ENCODE results near the gene TNFAIP1. TPM values are rescaled to one million over a fixed set of nuclear protein-coding genes. Genes with fewer than 3 reads are reported as not detected.

The TNFAIP1 gene
- total RNA-seq, 4 donors from 2014 or later, result 23.7 to 43.8 (median 34.8) TPM

- Histone ChIP-seq H3K4me3 (no peak overlapping the region), H3K36me3 (peaks cover 28 to 87% (median 58%) of the 10 kb centered on the region in 4 donors), H3K4me1 (peaks cover 0 to 6% (median 5%) of the 10 kb centered on the region in 4 donors), H3K27ac (replicated peaks in 1 of 4) (no peak overlapping the region), H3K9me3 (no peaks in the 10 kb centered on the region), H3K27me3 (no peaks in the 10 kb centered on the region)
- TF ChIP-seq EP300 (IDR thresholded peaks at IDR 0.05) (no peak), POLR2AphosphoS5 (IDR thresholded peaks at IDR 0.05) (no peak)
- intact Hi-C loops (cut with DNase I), result no loop called here
- WGBS, result 95% methylated on average over 11 of the region's 11 CpGs
- no peak for DNase-seq (ENCODE audit: extremely low spot score)
Measured at GRCh38 chr17:28388106-28388505, 52.5 kb downstream of the TNFAIP1 start.

- TF ChIP-seq, protein P1, sequence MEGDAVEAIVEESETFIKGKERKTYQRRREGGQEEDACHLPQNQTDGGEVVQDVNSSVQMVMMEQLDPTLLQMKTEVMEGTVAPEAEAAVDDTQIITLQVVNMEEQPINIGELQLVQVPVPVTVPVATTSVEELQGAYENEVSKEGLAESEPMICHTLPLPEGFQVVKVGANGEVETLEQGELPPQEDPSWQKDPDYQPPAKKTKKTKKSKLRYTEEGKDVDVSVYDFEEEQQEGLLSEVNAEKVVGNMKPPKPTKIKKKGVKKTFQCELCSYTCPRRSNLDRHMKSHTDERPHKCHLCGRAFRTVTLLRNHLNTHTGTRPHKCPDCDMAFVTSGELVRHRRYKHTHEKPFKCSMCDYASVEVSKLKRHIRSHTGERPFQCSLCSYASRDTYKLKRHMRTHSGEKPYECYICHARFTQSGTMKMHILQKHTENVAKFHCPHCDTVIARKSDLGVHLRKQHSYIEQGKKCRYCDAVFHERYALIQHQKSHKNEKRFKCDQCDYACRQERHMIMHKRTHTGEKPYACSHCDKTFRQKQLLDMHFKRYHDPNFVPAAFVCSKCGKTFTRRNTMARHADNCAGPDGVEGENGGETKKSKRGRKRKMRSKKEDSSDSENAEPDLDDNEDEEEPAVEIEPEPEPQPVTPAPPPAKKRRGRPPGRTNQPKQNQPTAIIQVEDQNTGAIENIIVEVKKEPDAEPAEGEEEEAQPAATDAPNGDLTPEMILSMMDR (IDR thresholded peaks at IDR 0.05), result no peak
- TF ChIP-seq POLR2AphosphoS5 (IDR thresholded peaks at IDR 0.05) (no peak), POLR2A (IDR thresholded peaks at IDR 0.05; ENCODE audit: low read depth) (no peak), EP300 (IDR thresholded peaks at IDR 0.05) (no peak)
- Histone ChIP-seq H3K9me3 (no peaks in the 10 kb centered on the region), H3K4me1 (peaks cover 0 to 2% (median 0%) of the 10 kb centered on the region in 4 donors), H3K27ac (replicated peaks in 1 of 4) (no peak overlapping the region), H3K4me3 (no peak overlapping the region), H3K36me3 (peaks cover 25 to 98% (median 61%) of the 10 kb centered on the region in 4 donors), H3K27me3 (no peaks in the 10 kb centered on the region)
- intact Hi-C loops (cut with DNase I), result no loop called here
- DNase-seq (ENCODE audit: extremely low spot score), result no peak
- WGBS, result 86% methylated on average over 1 of the region's 1 CpG
Measured at GRCh38 chr17:28390141-28390540, 54.6 kb downstream of the TNFAIP1 start.

DNA sequence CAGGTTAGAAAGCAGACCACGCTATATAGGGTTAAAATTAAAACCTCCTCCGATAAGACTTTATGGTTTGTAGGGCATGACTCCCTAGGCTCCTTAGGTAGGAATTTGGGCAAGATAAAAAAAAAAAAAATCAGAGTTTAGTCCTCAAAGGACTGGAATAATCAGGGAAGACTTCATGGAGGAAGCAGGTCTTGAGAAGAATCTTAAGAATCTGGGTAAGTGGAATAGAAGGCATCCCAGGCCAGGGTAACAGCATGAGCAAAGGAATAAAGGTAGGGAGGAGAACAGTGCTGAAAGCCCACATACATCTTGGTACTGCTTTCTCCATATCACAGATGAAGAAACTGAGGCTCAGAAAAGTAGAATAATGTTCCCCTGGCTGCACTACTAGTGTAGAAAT lies 55.0 kb downstream of the TNFAIP1 start:
- no peak overlapping the region for H3K27ac ChIP-seq (replicated peaks in 1 of 4)
- H3K9me3 ChIP-seq, result no peaks in the 10 kb centered on the region
- peaks cover 27 to 98% (median 66%) of the 10 kb centered on the region in 4 donors for H3K36me3 ChIP-seq
- H3K4me3 ChIP-seq, result no peak overlapping the region
- H3K27me3 ChIP-seq, result no peaks in the 10 kb centered on the region
- no peak for DNase-seq (ENCODE audit: extremely low spot score)
- WGBS, result 96% methylated on average over 2 of the region's 2 CpGs
- no peak for TF ChIP-seq POLR2AphosphoS5 (IDR thresholded peaks at IDR 0.05)
- TF ChIP-seq, protein P1 (IDR thresholded peaks at IDR 0.05), result no peak
- TF ChIP-seq EP300 (IDR thresholded peaks at IDR 0.05), result no peak
- TF ChIP-seq POLR2A (IDR thresholded peaks at IDR 0.05; ENCODE audit: low read depth), result no peak
- H3K4me1 ChIP-seq, result no peaks in the 10 kb centered on the region
- intact Hi-C loops (cut with DNase I), result no loop called here

GRCh38 chr17:28390984-28391383 lies 55.4 kb downstream of the TNFAIP1 start:
- H3K36me3 ChIP-seq, result peaks cover 31 to 100% (median 70%) of the 10 kb centered on the region in 4 donors
- H3K27ac ChIP-seq (replicated peaks in 1 of 4), result no peak overlapping the region
- H3K4me3 ChIP-seq, result no peak overlapping the region
- WGBS, result 100% methylated on average over 1 of the region's 1 CpG
- TF ChIP-seq, protein P1 (IDR thresholded peaks at IDR 0.05), result no peak
- TF ChIP-seq POLR2A (IDR thresholded peaks at IDR 0.05; ENCODE audit: low read depth) (no peak), EP300 (IDR thresholded peaks at IDR 0.05) (no peak), POLR2AphosphoS5 (IDR thresholded peaks at IDR 0.05) (no peak)
- no peaks in the 10 kb centered on the region for H3K4me1 ChIP-seq
- H3K9me3 ChIP-seq, result no peaks in the 10 kb centered on the region
- intact Hi-C loops (cut with DNase I), result no loop called here
- H3K27me3 ChIP-seq, result no peaks in the 10 kb centered on the region
- DNase-seq (ENCODE audit: extremely low spot score), result no peak

- H3K36me3 ChIP-seq, result peaks cover 32 to 100% (median 74%) of the 10 kb centered on the region in 4 donors
- no peaks in the 10 kb centered on the region for H3K9me3 ChIP-seq
- DNase-seq (ENCODE audit: extremely low spot score), result no peak
- H3K27ac ChIP-seq (replicated peaks in 1 of 4), result no peak overlapping the region
- H3K27me3 ChIP-seq, result no peaks in the 10 kb centered on the region
- no peaks in the 10 kb centered on the region for H3K4me1 ChIP-seq
- intact Hi-C loops (cut with DNase I), result no loop called here
- WGBS, result 44% methylated on average over 2 of the region's 2 CpGs
- no peak overlapping the region for H3K4me3 ChIP-seq
- TF ChIP-seq POLR2AphosphoS5 (IDR thresholded peaks at IDR 0.05) (no peak), EP300 (IDR thresholded peaks at IDR 0.05) (no peak), POLR2A (IDR thresholded peaks at IDR 0.05; ENCODE audit: low read depth) (no peak)
- TF ChIP-seq, protein P1 (IDR thresholded peaks at IDR 0.05), result no peak
Measured at GRCh38 chr17:28391401-28391800, 55.8 kb downstream of the TNFAIP1 start.
